COLO829 (cell line): ENCODE results near the gene NEUROD4.

ENCODE experiments used
- DNase-seq: peaks from one replicate; pipeline ENCODE4 v3.0.0; 2012; ENCODE audit warnings: low spot score

The NEUROD4 gene

GRCh38 chr12:54997929-54998522, 21.7 kb upstream of the NEUROD4 start:
- DNase-seq, result no peak

DNA sequence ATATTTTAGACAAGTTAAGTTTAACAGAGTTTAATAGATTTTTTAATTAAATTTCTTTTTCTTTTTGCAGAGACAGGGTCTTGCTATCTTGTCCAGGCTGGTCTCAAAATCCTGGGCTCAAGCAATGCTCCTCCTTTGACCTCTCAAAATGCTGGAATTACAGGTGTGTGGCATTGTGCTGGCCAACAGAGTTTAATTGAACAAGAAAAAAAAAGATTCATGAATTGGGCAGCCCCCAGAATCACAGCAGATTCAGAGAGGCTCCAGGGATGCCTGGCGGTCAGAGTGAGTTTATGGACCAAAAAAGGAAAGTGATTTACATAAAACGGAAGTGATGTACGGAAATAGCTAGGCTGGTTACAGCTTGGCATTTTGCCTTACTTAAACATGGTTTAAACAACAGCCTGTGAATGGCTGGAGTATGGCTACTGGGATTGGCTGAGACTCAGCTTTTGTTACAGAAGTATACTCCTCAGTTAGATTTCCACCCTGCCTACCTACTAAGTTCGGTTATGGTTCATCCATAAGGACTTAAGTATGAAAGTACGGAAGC, 20.7 kb upstream of the NEUROD4 start:
- DNase-seq, result no peak

DNA sequence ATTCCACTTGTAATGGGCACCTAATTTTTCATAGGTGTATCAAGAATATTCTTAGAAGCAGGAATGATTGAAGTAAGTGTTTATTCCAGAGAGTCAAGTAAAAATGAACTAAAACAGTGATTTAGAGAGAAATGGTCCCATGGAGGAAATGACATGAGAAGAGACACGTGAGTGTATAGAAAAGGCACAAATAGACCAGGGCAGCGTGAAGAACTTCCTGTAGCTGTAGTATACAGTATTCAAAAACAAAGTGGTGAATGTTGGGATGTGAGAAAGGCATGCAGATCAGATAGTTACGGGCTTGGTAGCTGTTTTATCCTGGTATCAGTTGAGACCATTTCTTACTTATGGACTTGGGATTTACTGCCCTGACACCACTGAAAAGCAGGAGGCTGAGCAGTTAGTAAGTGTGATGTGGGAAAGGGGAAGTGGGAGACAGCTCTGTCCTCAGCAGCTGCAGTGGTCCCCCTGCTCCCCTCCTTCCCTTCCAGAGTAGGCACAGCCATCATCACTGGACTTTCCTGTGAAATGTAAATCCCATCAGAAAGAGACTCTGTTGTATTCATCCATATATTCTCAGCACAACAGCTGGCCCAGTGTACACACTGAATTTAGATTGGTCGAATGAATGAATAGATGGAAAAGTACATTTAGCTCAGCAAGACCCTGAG, 18.4 kb upstream of the NEUROD4 start:
- DNase-seq, result no peak

- DNase-seq, result no peak
Observed at GRCh38 chr12:55002355-55002754, 17.4 kb upstream of the NEUROD4 start.

DNA sequence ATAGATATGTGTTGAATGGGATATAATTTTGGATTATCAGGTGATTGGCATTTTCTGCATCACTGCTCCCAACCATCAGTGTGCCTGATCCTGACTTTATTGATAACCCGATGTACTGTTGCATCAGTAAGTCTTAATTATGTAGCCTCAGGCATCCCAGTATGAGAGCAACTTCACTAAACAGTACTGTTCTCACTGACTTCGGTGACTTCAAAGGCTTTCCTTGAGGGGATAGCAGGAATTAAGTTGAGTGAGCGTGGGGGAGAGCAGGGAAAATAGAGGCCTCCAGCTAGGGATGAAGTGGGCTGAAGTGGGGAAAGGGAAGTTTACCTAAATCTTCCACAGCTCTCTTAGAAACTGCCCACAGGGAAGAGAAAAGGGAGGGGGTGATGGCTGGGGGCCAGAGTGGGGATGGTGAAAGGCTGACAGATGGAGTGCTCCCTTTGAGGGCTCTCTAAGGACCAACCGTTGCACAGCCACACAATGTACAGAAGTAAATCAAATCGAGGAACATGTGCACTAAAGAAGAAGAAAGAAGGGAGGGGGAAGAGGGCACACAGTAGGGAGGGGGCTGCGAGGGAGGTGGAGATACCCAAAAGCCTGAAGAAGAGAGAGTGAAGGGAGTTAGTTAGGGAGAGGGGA, 10.7 kb upstream of the NEUROD4 start:
- no peak for DNase-seq

DNA sequence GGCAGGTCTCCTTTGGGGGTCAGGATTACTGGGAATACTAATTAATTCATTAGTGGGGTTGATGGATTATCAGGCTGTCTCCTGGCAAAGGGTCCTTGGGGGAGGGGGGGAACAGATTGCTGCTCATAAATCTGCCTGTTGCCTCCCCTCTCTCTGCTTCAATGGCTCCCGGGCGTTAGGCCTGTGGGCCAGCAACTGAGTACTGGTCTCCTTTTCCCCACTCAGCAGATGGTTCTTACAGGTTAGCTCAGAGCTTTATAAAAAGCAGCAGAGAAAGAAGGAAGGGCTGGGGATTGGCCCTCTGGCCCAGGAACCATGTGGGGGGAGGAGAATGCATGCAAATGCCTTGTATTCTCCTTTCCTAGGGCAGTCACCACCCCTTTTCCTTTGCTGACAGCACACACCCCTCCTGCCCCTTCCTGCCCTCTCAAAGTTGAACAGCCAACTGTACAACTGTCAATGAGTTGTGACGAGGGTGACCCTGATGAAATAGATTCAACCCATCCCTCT, 2.3 kb upstream of the NEUROD4 start:
- no peak for DNase-seq

- no peak for DNase-seq
Observed at GRCh38 chr12:55024575-55024974, 4.8 kb downstream of the NEUROD4 start.

DNA sequence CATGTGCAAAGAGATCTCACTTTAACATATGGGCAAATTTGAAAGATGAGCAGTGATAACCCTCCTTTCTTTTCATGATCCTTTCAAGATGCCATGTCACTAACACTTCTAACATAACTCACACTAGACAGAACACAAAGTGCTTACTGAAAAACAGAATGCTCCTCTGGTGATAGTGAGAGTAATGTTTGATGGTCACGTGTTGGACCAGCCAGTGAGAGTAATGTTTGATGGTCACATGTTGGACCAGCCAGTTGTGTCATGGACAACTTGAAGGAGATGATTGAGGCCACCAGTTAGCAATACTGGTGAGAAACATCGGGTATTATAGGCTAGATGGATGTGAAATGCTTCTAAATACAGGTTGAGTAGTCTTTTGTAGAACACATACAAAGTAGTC, 5.7 kb downstream of the NEUROD4 start:
- DNase-seq, result no peak

DNA sequence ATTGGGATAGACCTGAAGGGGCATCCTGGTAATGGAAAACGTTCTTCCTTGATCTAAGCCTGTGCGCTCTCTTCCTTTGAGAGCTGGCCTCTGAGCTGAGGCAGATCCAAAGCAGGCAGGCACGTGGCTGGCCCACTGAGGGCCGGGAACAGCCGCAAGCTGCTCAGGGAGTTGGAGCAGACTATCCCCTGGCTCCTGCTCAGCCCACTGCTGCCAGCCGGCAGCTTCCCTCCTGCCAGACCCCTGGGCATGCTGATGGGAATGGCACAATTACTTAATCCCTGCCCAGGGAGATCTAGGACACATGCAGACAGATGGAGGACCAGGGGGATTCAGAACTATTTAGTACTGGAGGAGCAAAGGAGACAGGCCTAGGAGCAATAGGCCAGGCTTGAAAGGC, 14.4 kb downstream of the NEUROD4 start:
- no peak for DNase-seq

DNA sequence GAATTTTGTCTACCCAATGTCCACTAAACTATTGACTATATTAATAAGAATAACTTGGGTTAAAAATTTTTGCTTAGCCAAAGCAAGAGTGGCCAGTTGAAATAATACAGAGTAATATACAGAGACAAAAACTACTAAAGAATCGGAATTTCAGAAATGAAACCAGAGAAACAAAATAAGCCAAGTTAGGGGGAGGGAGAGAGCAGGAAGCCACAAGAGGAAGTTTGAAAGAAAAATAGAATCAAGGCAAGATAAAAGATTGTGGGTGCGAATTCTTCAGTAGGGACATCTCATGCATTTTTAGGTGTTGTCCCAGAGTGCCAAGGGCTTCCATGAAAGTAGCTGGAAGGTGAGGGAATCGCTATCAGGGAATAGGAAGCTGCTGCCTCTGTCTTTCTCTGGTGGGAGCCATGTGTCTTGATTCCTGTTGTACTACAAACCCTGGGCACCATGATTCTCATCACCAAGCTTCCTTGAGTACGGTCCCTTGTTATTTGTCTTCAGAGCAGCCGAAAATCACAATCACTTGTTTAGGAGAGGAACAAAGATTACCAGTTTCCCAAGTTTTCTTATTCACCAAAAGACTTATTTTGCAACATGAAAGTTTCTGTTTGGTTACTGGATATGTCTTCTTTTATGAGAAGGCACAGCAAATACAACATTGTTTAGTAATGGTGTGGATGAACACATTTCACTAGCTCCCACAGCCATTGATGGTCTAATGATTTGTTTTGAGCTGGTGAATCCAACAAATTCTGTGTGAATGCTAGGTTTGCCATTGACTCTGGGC, 16.7 kb downstream of the NEUROD4 start:
- DNase-seq, result no peak

GRCh38 chr12:55037351-55037987, 17.7 kb downstream of the NEUROD4 start:
- DNase-seq, result no peak

DNA sequence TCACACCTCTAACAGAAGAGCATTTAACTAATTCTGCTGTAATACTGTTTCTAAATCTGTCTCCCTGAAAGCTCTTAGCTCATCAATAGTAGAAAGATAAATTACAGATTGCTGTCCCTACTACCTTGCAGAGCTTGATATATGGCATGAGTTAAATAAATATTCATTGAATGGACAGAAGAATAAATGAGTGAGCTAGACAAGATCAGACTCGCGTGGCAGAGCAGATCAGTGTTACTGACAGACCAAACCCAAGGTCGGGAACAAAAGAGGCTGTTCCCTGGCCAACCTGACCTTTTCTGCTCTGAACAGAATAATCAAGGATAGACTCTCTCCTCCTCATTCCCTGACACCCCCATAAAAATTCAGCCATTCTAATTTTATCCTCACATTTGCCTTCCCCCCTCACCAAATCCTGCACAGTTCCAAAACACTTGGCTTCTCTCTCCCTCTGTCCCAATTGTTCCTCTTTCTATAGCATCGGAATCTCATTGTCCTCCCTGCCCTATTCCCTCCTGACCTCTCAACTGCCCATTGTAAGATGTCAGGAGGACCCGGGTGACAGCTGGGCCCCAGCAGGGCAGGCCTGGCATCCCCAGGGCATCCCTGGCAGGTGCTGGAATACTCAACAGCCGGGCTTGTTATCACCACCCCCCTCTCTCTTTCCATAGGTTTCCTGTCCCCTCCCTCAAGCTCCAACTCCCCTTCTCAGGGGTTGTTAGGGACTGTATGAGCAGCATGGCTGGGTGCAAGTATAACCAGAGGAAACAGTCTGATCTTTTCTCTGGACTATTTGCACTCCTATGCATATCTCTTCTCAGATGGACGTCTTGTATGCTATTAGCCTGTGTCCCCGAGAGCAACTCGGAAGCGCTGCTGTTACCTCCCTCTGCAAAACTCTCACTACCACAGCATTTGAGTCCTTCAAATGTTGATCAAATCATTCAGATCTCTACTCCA, 19.9 kb downstream of the NEUROD4 start:
- no peak for DNase-seq

- no peak for DNase-seq
Observed at GRCh38 chr12:55041345-55042055, 21.7 kb downstream of the NEUROD4 start.

GRCh38 chr12:55043542-55043941, 23.8 kb downstream of the NEUROD4 start:
- DNase-seq, result no peak

GRCh38 chr12:55044135-55044534, 24.4 kb downstream of the NEUROD4 start:
- no peak for DNase-seq

GRCh38 chr12:55049676-55050075, 29.9 kb downstream of the NEUROD4 start:
- DNase-seq, result no peak

DNA sequence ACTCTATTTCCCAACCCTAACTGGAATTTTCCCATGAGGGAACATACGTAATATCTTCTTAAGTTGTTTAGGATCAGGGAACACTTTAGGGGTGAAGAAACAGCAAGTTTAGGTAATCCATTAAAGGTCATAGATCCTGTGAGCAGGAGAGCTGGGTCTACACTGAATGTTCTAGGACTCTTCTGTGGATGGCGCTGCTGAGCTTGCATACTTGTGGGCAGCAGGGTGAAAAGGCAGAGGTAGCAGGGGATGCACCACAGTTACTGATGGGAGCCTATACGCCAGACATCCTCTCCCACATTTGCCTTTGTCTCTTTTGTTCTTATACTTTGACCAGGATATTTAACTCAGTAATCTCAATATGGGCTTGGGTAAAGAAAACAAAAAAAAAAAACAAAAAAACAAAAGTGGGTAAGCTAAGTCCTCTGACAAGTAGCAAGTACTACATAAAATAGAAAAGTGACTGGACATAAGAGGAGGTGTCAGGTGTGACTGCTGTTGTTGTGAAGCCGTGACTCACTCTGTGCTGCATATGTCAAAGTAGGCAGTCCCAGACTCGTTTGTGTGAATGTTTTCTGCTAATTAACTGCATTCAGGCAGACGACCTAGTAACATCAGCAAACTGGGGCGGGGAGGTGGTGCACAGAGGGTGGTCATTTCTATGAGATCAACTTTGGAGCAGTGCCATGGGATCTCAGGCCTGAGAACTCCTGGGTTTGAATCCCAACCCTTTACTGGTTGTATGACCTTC, 31.6 kb downstream of the NEUROD4 start:
- no peak for DNase-seq

GRCh38 chr12:55057481-55057880, 37.7 kb downstream of the NEUROD4 start:
- no peak for DNase-seq

- DNase-seq, result no peak
Observed at GRCh38 chr12:55058082-55058481, 38.3 kb downstream of the NEUROD4 start.
